GM21367 (cell line): ENCODE measurements around the gene SCAF1.
"Not testable (repeated sequence)": the region's sequence is repeated elsewhere in the genome, so short reads cannot be mapped to it uniquely, and the experiment has no call there.

Experiments used
- ATAC-seq: cut with Tn5 transposase; IDR thresholded peaks from one replicate; pipeline ENCODE4 v1.9.1; 2021; ENCODE audit not compliant: unreplicated experiment

SCAF1 gene

GRCh38 chr19:49613374-49613773, 28.6 kb upstream of the SCAF1 start:
- no peak for ATAC-seq

GRCh38 chr19:49614096-49614833, 27.7 kb upstream of the SCAF1 start:
- no peak for ATAC-seq

GRCh38 chr19:49615861-49616260, 26.1 kb upstream of the SCAF1 start:
- ATAC-seq, result no peak

GRCh38 chr19:49616532-49616931, 25.5 kb upstream of the SCAF1 start:
- ATAC-seq, result no peak

- ATAC-seq, result no peak
These were observed 25.1 kb upstream of the SCAF1 start for GRCh38 chr19:49616945-49617344.

- ATAC-seq, result not testable (repeated sequence)
These were observed 24.1 kb upstream of the SCAF1 start for GRCh38 chr19:49617860-49618259.

- ATAC-seq, result no peak
These were observed 16.8 kb upstream of the SCAF1 start for GRCh38 chr19:49624967-49625910.

- ATAC-seq, result no peak
These were observed 15.8 kb upstream of the SCAF1 start for GRCh38 chr19:49626226-49626625.

- no peak for ATAC-seq
These were observed 12.3 kb upstream of the SCAF1 start for GRCh38 chr19:49629659-49630058.

- ATAC-seq, result no peak
These were observed 10.9 kb upstream of the SCAF1 start for GRCh38 chr19:49631014-49631588.

GRCh38 chr19:49631610-49632192, 10.3 kb upstream of the SCAF1 start:
- no peak for ATAC-seq

GRCh38 chr19:49632576-49632975, 9.4 kb upstream of the SCAF1 start:
- no peak for ATAC-seq

GRCh38 chr19:49633273-49633672, 8.7 kb upstream of the SCAF1 start:
- not testable (repeated sequence) for ATAC-seq

- no peak for ATAC-seq
These were observed 6.3 kb upstream of the SCAF1 start for GRCh38 chr19:49635530-49636232.

GRCh38 chr19:49636233-49636932, 5.6 kb upstream of the SCAF1 start:
- ATAC-seq, result no peak

- no peak for ATAC-seq
These were observed 3.9 kb upstream of the SCAF1 start for GRCh38 chr19:49637821-49638738.

- ATAC-seq, result no peak
These were observed 2.5 kb upstream of the SCAF1 start for GRCh38 chr19:49639401-49640112.

- ATAC-seq, result peak; percentile 47
These were observed 1.7 kb upstream of the SCAF1 start, which contains the start of gene RRAS for GRCh38 chr19:49640113-49640898. RRAS (minus strand) TSS chr19:49640143; CDS start chr19:49640098, 45 bp downstream.
